HG03280 (cell line): ENCODE data around the gene PRRT1.
A peak's percentile ranks its signal among the peaks of the same experiment; 100 is the strongest.
"Not testable (repeated sequence)": the region's sequence is repeated elsewhere in the genome, so short reads cannot be mapped to it uniquely, and the experiment has no call there.

ENCODE experiments used
- ATAC-seq: cut with Tn5 transposase; IDR thresholded peaks from one replicate; pipeline ENCODE4 v1.9.1; 2021; ENCODE audit warnings: mild to moderate bottlenecking, moderate library complexity; ENCODE audit not compliant: unreplicated experiment

The PRRT1 gene

GRCh38 chr6:32151863-32152768 is at the start of gene PRRT1:
TSS of gene PRRT1 (minus strand) at chr6:32151939. CDS start at chr6:32151827, 112 bp downstream.
- ATAC-seq, result no peak

GRCh38 chr6:32200711-32201475 is 49.2 kb upstream of the PRRT1 start:
- ATAC-seq, result no peak

GRCh38 chr6:32198866-32199265 is 47.1 kb upstream of the PRRT1 start:
- no peak for ATAC-seq

GRCh38 chr6:32198345-32198696 is 46.6 kb upstream of the PRRT1 start:
- no peak for ATAC-seq

GRCh38 chr6:32196682-32197616 is 45.2 kb upstream of the PRRT1 start:
- ATAC-seq, result no peak

- peak; percentile 84 for ATAC-seq
Observed at GRCh38 chr6:32195902-32196681, 44.4 kb upstream of the PRRT1 start.

GRCh38 chr6:32195652-32195901 is 43.8 kb upstream of the PRRT1 start:
- ATAC-seq, result peak; percentile 74

- no peak for ATAC-seq
Observed at GRCh38 chr6:32194825-32195651, 43.3 kb upstream of the PRRT1 start.

- ATAC-seq, result no peak
Observed at GRCh38 chr6:32194388-32194787, 42.6 kb upstream of the PRRT1 start.

- not testable (repeated sequence) for ATAC-seq
Observed at GRCh38 chr6:32193096-32193495, 41.4 kb upstream of the PRRT1 start.

GRCh38 chr6:32192608-32193039 is 40.9 kb upstream of the PRRT1 start, which contains the start of gene GPSM3:
TSS of gene GPSM3 (minus strand) at chr6:32192643. CDS start at chr6:32192513, 130 bp downstream.
- ATAC-seq, result no peak

GRCh38 chr6:32191696-32192607 is 40.2 kb upstream of the PRRT1 start:
- no peak for ATAC-seq

- no peak for ATAC-seq
Observed at GRCh38 chr6:32190911-32191677, 39.4 kb upstream of the PRRT1 start.

GRCh38 chr6:32190054-32190851 is 38.5 kb upstream of the PRRT1 start, which contains the start of gene PBX2:
TSS of gene PBX2 (minus strand) at chr6:32190202. CDS start at chr6:32189915, 287 bp downstream.
- ATAC-seq, result peak; percentile 68

- no peak for ATAC-seq
Observed at GRCh38 chr6:32189742-32190053, 38.0 kb upstream of the PRRT1 start.

GRCh38 chr6:32189069-32189741 is 37.5 kb upstream of the PRRT1 start:
- no peak for ATAC-seq
